ENCODE data around the gene RAD54L2. TPM values are rescaled to one million over a fixed set of nuclear protein-coding genes. Genes with fewer than 3 reads are reported as not detected.

Gene RAD54L2
- total RNA-seq (2022) (34.0 and 36.5 TPM in 2 replicates), Bru-seq, nascent RNA (percentile 72 among the genes with signal in this experiment), BruChase-seq, experiment 1, labeled RNA remaining after a 2-hour chase (percentile 77 among the genes with signal in this experiment), BruChase-seq, experiment 2, labeled RNA remaining after a 6-hour chase (percentile 80 among the genes with signal in this experiment)
- long read RNA-seq, partial matches to known transcripts, result 0 of 9 reads
- long read RNA-seq, other reads (novel, unspliced or antisense), result 9 of 9 reads

DNA sequence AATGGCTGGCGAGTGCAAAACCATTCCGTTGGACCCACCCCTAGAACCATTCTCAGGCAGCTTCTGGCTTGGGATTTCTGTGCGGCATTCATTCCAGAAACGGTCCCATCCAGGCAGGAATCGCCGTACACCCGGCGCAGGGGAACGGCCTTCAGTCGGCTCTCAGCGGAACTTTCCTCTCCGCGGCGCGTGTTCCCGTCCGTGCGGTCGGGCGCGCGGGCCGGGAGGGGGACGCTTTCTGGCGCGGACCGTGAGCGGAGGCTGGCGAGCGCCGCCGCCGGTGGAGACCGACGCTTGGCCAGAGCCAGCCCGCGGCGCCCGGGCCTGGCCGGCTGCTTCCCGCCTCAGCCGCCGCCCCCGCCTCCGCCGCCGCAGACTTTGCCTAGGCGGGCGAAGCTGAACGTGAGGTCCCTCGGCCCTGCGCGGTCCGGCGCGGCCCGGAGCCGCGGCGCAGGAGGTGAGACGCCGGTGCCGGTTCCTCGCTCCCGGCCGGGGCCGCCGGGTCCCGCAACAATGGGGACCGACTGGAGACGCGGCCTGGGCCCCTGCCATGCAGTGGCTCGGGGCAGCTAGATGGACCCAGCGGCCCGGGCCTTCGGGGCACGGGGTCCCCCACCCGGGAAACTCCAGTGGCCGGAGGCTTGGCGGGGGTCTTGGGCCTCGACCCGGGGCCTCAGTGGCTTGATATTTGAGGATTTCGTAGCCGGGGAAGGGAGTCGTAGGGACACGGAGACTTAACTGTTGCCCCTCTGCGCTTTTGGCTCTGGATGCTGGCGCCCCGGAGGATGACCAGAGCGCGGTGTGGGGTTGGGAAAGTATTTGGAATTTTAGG lies at the start of gene RAD54L2:
RAD54L2 (plus strand) TSS at position 261 of the 832 bp plus-strand sequence. CDS start 51,702 bp downstream, outside the sequence.
- Mint-ChIP-seq H3K27ac (ENCODE audit: unreplicated experiment) (peak within 1 kb of the TSS; percentile 82), H3K9me3 (ENCODE audit: unreplicated experiment) (no peaks in the 10 kb centered on the region), H3K4me1 (ENCODE audit: low read depth, unreplicated experiment) (peaks cover 34% of the 10 kb centered on the region), H3K36me3 (ENCODE audit: insufficient read depth, unreplicated experiment) (peaks cover 13% of the 10 kb centered on the region), H3K4me3 (ENCODE audit: unreplicated experiment) (peak within 1 kb of the TSS; percentile 84), H3K27me3 (ENCODE audit: insufficient read depth, unreplicated experiment) (no peaks in the 10 kb centered on the region)
- CTCF ChIA-PET, result interaction anchor here (0.5 to 1.3 kb wide), 5 partner anchors 17 to 377 kb away, joined by 3 to 4 read pairs (median 3); no protein-coding TSS in a partner anchor
- POLR2A ChIA-PET, result interaction anchor here (0.6 to 2.3 kb wide), 2 partner anchors 39 to 406 kb away, joined by 3 to 27 read pairs; partner anchors contain the start of gene DCAF1
- Histone ChIP-seq H3K4me1 (peaks cover 9% of the 10 kb centered on the region), H3K27me3 (replicated peaks; ENCODE audit: control insufficient read depth, insufficient read depth, low read length) (no peaks in the 10 kb centered on the region), H3K9me3 (no peaks in the 10 kb centered on the region), H3K36me3 (ENCODE audit: control insufficient read depth, insufficient read depth, low read length) (no peaks in the 10 kb centered on the region), H3K4me3 (ENCODE audit: low read depth, low read length) (peak within 1 kb of the TSS; percentile 91)
- no TSS peak for BruUV-seq (replicated peaks)
- intact Hi-C loops (cut with micrococcal nuclease; ENCODE audit: unreplicated experiment), result loop anchor here (1.0 kb wide), 2 partner anchors 27 to 36 kb away; no protein-coding TSS in a partner anchor
- TF ChIP-seq, protein P1, sequence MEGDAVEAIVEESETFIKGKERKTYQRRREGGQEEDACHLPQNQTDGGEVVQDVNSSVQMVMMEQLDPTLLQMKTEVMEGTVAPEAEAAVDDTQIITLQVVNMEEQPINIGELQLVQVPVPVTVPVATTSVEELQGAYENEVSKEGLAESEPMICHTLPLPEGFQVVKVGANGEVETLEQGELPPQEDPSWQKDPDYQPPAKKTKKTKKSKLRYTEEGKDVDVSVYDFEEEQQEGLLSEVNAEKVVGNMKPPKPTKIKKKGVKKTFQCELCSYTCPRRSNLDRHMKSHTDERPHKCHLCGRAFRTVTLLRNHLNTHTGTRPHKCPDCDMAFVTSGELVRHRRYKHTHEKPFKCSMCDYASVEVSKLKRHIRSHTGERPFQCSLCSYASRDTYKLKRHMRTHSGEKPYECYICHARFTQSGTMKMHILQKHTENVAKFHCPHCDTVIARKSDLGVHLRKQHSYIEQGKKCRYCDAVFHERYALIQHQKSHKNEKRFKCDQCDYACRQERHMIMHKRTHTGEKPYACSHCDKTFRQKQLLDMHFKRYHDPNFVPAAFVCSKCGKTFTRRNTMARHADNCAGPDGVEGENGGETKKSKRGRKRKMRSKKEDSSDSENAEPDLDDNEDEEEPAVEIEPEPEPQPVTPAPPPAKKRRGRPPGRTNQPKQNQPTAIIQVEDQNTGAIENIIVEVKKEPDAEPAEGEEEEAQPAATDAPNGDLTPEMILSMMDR (IDR thresholded peaks at IDR 0.05; ENCODE audit: insufficient read depth in 1 of 2, low read depth in 1 of 2, low read length in 1 of 2, severe bottlenecking in 1 of 2, unreplicated experiment in 1 of 2), result no peak
- DNase-seq, result peak; percentile 86 to 91

GRCh38 chr3:51498876-51499738 lies 39.4 kb upstream of the RAD54L2 start:
- peak overlapping the region; percentile 93 for H3K4me3 Mint-ChIP-seq (ENCODE audit: unreplicated experiment)
- Histone ChIP-seq H3K27me3 (replicated peaks; ENCODE audit: control insufficient read depth, insufficient read depth, low read length) (no peaks in the 10 kb centered on the region), H3K36me3 (ENCODE audit: control insufficient read depth, insufficient read depth, low read length) (no peaks in the 10 kb centered on the region; the same call in 1 of the 2 replicates), H3K4me1 (no peaks in the 10 kb centered on the region), H3K4me3 (ENCODE audit: low read depth, low read length) (peak overlapping the region; percentile 50), H3K9me3 (no peaks in the 10 kb centered on the region)
- peaks cover 21% of the 10 kb centered on the region for H3K36me3 Mint-ChIP-seq (ENCODE audit: insufficient read depth, unreplicated experiment)
- DNase-seq, result peak; percentile 96 to 97
- CTCF ChIA-PET, result interaction anchor here (0.6 to 2.6 kb wide), 23 partner anchors 11 to 1200 kb away, joined by 3 to 31 read pairs (median 4); partner anchors contain the start of genes ABHD14B, HYAL3, MANF and NAA80
- H3K27me3 Mint-ChIP-seq (ENCODE audit: insufficient read depth, unreplicated experiment), result no peaks in the 10 kb centered on the region
- peak overlapping the region; percentile 97 for H3K27ac Mint-ChIP-seq (ENCODE audit: unreplicated experiment)
- POLR2A ChIA-PET, result interaction anchor here (0.6 to 2.2 kb wide), 18 partner anchors 10 to 321 kb away, joined by 3 to 27 read pairs (median 5); partner anchors contain the start of genes MANF and RAD54L2
- TF ChIP-seq, protein P1 (IDR thresholded peaks at IDR 0.05; ENCODE audit: insufficient read depth in 1 of 2, low read depth in 1 of 2, low read length in 1 of 2, severe bottlenecking in 1 of 2, unreplicated experiment in 1 of 2), result no peak
- H3K4me1 Mint-ChIP-seq (ENCODE audit: low read depth, unreplicated experiment), result peaks cover 8% of the 10 kb centered on the region
- intact Hi-C loops (cut with micrococcal nuclease; ENCODE audit: unreplicated experiment), result no loop called here
- no peaks in the 10 kb centered on the region for H3K9me3 Mint-ChIP-seq (ENCODE audit: unreplicated experiment)
- BruUV-seq (replicated peaks), result no TSS peak

All from Caco-2 (cell line).